ENCODE results near the gene KDM6A.

DNA sequence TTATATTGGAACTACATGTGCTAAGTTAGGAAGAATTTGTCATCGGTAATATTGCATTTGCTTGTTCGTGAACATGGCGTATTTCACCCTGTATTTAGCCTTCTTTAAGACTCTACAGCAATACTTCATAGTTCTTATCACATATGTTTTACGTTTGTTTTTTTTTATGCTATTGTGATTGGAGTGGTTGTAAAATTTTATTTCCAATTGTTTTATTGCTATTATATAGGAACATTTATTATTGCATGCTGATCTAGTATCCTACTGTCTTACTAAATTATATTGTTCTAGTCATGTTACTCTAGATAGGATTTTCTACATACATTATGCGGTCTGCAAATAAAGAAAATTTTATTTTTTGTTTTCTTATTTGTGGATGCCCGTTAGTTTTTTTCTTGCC is 107.4 kb downstream of the KDM6A start:
- TF ChIP-seq, protein P1, sequence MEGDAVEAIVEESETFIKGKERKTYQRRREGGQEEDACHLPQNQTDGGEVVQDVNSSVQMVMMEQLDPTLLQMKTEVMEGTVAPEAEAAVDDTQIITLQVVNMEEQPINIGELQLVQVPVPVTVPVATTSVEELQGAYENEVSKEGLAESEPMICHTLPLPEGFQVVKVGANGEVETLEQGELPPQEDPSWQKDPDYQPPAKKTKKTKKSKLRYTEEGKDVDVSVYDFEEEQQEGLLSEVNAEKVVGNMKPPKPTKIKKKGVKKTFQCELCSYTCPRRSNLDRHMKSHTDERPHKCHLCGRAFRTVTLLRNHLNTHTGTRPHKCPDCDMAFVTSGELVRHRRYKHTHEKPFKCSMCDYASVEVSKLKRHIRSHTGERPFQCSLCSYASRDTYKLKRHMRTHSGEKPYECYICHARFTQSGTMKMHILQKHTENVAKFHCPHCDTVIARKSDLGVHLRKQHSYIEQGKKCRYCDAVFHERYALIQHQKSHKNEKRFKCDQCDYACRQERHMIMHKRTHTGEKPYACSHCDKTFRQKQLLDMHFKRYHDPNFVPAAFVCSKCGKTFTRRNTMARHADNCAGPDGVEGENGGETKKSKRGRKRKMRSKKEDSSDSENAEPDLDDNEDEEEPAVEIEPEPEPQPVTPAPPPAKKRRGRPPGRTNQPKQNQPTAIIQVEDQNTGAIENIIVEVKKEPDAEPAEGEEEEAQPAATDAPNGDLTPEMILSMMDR (conservative IDR thresholded peaks at IDR 0.05; ENCODE audit: low read depth, low read length), result no peak
- TF ChIP-seq EZH2 (IDR thresholded peaks at IDR 0.05; ENCODE audit: borderline replicate concordance, low read depth, low read length, poor library complexity, severe bottlenecking), result no peak

Data from A673 (cell line).